Right ventricle myocardium superior (tissue), 1 donor: ENCODE results near the gene VWA3B. TPM values are rescaled to one million over a fixed set of nuclear protein-coding genes. Genes with fewer than 3 reads are reported as not detected.

Source experiments
- ATAC-seq: fragments of 200-7000 bp; cut with Tn5 transposase; one replicate; pipeline ENCODE4 v1.9.1; 2020; ENCODE audit warnings: mild to moderate bottlenecking; ENCODE audit not compliant: poor library complexity
- DNase-seq: peaks from one replicate; pipeline ENCODE4 v3.0.0-alpha.2; 2020
- intact Hi-C: fragments of 100-400 bp; cut with DNase I; formaldehyde crosslinking; loops from one replicate; pipeline ENCODE4 v1.11.2; 2022
- total RNA-seq: library from RNA; stranded (reverse); fragmentation: NEBNext Ultra II Directional; extraction: Animal tissue kit (Norgen Biotek cat#: 25700); gene quantifications from one replicate; pipeline ENCODE4 v1.2.1, GENCODE V29; 2021
- donor health status: DM: no; HTN: yes; CAD: no; lungs with severe emphysema.

VWA3B gene
- total RNA-seq, 1 donor from 2014 or later: 0.32 TPM

- ATAC-seq (no peak), DNase-seq (no peak)
- intact Hi-C loops: no loop called here
Measured at GRCh38 chr2:98341241-98341640, 254.3 kb downstream of the VWA3B start.

GRCh38 chr2:98343285-98343684 is 256.3 kb downstream of the VWA3B start:
- ATAC-seq: no peak
- intact Hi-C loops: no loop called here
- no peak for DNase-seq

GRCh38 chr2:98346311-98347236 is 259.6 kb downstream of the VWA3B start, which contains the start of gene CNGA3:
Gene CNGA3, plus strand, starts transcription at chr2:98346456. Its CDS starts 23,520 bp downstream, at chr2:98369976.
- peak; percentile 45 for DNase-seq
- peak; percentile 53 for ATAC-seq
- intact Hi-C loops: no loop called here

- intact Hi-C loops: no loop called here
- no peak for ATAC-seq
Measured at GRCh38 chr2:98347298-98348065, 260.5 kb downstream of the VWA3B start.

GRCh38 chr2:98348066-98348561 is 261.1 kb downstream of the VWA3B start:
- DNase-seq (no peak), ATAC-seq (no peak)
- intact Hi-C loops: no loop called here

More at GRCh38 chr2:98347298-98348065, 260.5 kb downstream of the VWA3B start:
- DNase-seq: no peak

- DNase-seq (no peak), ATAC-seq (no peak)
- intact Hi-C loops: no loop called here
Measured at GRCh38 chr2:98350411-98350810, 263.4 kb downstream of the VWA3B start.

- ATAC-seq: no peak
- no peak for DNase-seq
- intact Hi-C loops: no loop called here
Measured at GRCh38 chr2:98355881-98356280, 268.9 kb downstream of the VWA3B start.

- DNase-seq: no peak
- intact Hi-C loops: no loop called here
- no peak for ATAC-seq
Measured at GRCh38 chr2:98356729-98357128, 269.8 kb downstream of the VWA3B start.

GRCh38 chr2:98357849-98358248 is 270.9 kb downstream of the VWA3B start:
- DNase-seq (no peak), ATAC-seq (no peak)
- intact Hi-C loops: no loop called here

- ATAC-seq: no peak
- intact Hi-C loops: no loop called here
Measured at GRCh38 chr2:98359986-98360385, 273.0 kb downstream of the VWA3B start.

More at GRCh38 chr2:98359986-98360385, 273.0 kb downstream of the VWA3B start:
- DNase-seq: no peak

Other genes with a start within 250 kb of the VWA3B start
- 26.7 TPM for gene TMEM131, start 91.2 kb upstream of the VWA3B start, total RNA-seq